ENCODE data around the gene CD2.

Gene CD2

DNA sequence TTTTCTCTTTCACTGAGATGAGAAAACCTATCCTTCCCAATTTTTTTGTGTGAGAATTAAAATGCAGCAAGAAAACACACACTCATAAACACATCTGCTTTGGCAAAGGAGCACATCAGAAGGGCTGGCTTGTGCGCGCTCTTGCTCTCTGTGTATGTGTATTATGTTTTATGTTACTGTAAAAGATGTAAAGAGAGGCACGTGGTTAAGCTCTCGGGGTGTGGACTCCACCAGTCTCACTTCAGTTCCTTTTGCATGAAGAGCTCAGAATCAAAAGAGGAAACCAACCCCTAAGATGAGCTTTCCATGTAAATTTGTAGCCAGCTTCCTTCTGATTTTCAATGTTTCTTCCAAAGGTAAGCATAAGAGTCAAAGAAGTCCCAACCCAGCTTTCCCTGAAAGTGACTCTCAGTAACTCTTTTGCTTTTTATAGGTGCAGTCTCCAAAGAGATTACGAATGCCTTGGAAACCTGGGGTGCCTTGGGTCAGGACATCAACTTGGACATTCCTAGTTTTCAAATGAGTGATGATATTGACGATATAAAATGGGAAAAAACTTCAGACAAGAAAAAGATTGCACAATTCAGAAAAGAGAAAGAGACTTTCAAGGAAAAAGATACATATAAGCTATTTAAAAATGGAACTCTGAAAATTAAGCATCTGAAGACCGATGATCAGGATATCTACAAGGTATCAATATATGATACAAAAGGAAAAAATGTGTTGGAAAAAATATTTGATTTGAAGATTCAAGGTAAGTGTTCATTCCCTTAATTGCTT lies at the start of gene CD2:
Gene CD2 (plus strand): TSS at position 233 of the 780 bp plus-strand sequence. CDS start 63 bp downstream, at position 296.
- DNase-seq = no peak

GRCh38 chr1:116706123-116706522 lies 48.1 kb upstream of the CD2 start:
- no peak for DNase-seq
- no peak for TF ChIP-seq GATA1 (IDR thresholded peaks at IDR 0.05; ENCODE audit: low read depth, low read length)
- TF ChIP-seq POLR2A (IDR thresholded peaks at IDR 0.05; ENCODE audit: low read length) = no peak

More for the DNA sequence above, at the start of gene CD2:
- TF ChIP-seq POLR2A (IDR thresholded peaks at IDR 0.05; ENCODE audit: low read length) (no peak), GATA1 (IDR thresholded peaks at IDR 0.05; ENCODE audit: low read depth, low read length) (no peak)

GRCh38 chr1:116706841-116707240 lies 47.4 kb upstream of the CD2 start:
- TF ChIP-seq POLR2A (IDR thresholded peaks at IDR 0.05; ENCODE audit: low read length) (no peak), GATA1 (IDR thresholded peaks at IDR 0.05; ENCODE audit: low read depth, low read length) (no peak)

GRCh38 chr1:116708255-116708900 lies 45.9 kb upstream of the CD2 start:
- no peak for TF ChIP-seq GATA1 (IDR thresholded peaks at IDR 0.05; ENCODE audit: low read depth, low read length)
- TF ChIP-seq POLR2A (IDR thresholded peaks at IDR 0.05; ENCODE audit: low read length) = no peak
- DNase-seq = no peak

More at GRCh38 chr1:116706841-116707240, 47.4 kb upstream of the CD2 start:
- DNase-seq = no peak

GRCh38 chr1:116709666-116710167 lies 44.5 kb upstream of the CD2 start:
- DNase-seq = no peak
- TF ChIP-seq POLR2A (IDR thresholded peaks at IDR 0.05; ENCODE audit: low read length) = no peak
- TF ChIP-seq GATA1 (IDR thresholded peaks at IDR 0.05; ENCODE audit: low read depth, low read length) = no peak

DNA sequence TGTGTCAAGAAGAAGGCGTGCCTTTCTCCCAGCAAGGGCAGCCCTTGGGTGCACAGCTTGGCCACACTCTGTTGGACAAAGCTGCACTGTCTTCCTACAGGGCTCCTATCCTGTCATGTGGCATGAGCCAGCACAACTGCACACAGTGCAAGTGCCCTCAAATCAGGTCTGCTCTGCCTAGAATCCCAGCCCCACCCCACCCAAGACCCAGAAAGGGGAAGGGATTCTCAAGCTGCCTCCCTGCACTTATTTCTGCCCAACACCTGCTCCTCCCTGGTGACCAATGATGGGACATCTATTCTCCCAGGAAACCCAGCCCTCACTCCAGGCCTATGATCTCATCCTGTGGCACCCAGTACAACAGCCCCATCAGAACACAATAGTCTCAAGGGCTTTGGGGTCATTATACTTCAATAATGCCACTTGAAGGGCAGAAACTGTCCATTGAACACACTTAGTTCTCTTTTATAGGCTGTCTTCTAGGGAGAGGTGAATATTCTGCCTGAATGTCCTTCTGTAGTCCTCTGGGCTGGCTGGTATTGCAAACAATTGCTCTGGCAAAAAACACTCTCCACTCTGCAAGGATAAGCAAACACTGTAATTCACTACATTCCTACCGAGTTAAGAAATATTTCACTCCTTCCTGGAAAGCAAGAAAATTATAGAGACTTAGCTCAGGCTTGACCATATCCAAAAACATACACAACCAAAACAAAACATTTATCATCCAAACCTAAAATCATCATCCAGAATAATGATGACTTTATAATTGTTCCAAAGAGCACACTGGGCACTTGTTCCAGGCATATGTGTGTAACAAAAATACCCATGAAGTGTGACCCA lies 43.6 kb upstream of the CD2 start:
- no peak for DNase-seq
- TF ChIP-seq GATA1 (IDR thresholded peaks at IDR 0.05; ENCODE audit: low read depth, low read length) (no peak), POLR2A (IDR thresholded peaks at IDR 0.05; ENCODE audit: low read length) (no peak)

- TF ChIP-seq GATA1 (IDR thresholded peaks at IDR 0.05; ENCODE audit: low read depth, low read length) (no peak), POLR2A (IDR thresholded peaks at IDR 0.05; ENCODE audit: low read length) (no peak)
- DNase-seq = peak; percentile 45
Measured at GRCh38 chr1:116711263-116711840, 42.9 kb upstream of the CD2 start.

DNA sequence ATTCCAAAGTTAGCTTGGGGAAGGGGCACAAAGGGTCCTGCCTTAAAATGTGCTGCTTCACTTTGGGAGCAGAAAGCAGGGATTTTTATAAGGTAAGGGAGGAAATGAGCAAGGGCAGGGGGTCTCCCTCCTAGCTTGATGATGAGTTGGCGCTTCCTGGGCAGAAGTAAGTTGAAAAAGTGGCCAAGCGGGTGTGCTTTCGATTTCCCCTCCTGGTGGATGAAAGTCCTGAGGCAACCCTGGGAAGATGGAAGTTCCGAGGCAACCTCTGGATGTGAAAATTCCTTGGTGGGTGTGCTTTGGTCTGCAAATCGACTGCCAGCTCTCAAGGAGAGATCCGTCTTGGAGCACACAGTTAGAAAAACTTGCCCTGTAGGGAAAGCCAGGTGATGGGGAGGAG lies 41.7 kb upstream of the CD2 start:
- DNase-seq = no peak
- TF ChIP-seq GATA1 (IDR thresholded peaks at IDR 0.05; ENCODE audit: low read depth, low read length) (no peak), POLR2A (IDR thresholded peaks at IDR 0.05; ENCODE audit: low read length) (no peak)

- DNase-seq = no peak
- no peak for TF ChIP-seq POLR2A (IDR thresholded peaks at IDR 0.05; ENCODE audit: low read length)
- TF ChIP-seq GATA1 (IDR thresholded peaks at IDR 0.05; ENCODE audit: low read depth, low read length) = no peak
Measured at GRCh38 chr1:116713474-116713873, 40.8 kb upstream of the CD2 start.

DNA sequence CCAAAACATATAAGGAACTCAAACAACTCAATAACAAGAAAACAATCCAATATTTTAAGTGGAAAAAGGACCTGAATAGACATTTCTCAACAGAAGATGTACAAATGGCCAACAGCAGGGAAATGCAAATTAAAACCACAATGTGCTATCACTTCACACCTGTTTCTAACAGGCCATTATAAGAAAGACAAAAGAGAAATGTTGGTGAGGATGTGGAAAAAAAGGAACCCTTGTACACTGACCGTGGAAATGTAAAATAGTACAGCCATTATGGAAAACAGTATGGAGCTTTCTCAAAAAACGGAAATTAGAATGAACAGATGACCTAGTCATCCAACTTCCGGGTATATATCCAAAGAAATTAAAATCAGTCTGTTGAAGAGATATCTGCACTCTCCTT lies 37.8 kb upstream of the CD2 start:
- TF ChIP-seq GATA1 (IDR thresholded peaks at IDR 0.05; ENCODE audit: low read depth, low read length) = no peak
- no peak for TF ChIP-seq POLR2A (IDR thresholded peaks at IDR 0.05; ENCODE audit: low read length)
- DNase-seq = no peak

GRCh38 chr1:116717318-116717717 lies 36.9 kb upstream of the CD2 start:
- no peak for DNase-seq

DNA sequence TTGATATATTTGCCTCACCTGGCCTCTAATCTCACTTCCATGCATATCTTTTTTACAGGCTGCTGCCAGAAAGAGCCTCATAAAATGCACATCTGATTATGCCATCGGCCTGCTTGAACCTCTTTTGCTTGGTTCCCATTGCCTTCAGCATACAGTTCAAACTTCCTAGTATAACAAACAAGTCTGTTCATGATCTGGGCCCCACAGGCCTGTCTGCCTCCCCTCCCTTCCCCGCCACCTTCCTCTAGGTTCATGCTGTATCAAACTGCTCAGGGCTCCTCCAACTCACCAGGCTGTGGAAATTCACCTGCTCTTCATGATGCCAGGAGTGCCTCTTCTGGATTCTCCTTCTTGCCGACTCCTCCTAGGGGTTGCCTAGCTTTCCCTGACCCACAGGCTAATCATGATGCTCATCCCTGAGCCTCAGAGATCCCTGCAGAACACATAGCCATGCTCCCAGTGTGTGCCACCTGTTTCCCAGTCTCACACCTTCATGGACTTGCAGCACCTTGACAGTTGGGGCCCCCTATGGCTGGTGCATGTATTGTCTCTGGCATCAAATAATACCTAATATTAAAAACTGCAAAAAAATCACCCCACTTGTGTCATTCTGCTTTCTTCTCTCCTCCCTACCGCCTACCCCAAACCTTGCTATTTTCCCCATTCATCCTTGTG lies 33.7 kb upstream of the CD2 start:
- no peak for TF ChIP-seq POLR2A (IDR thresholded peaks at IDR 0.05; ENCODE audit: low read length)
- TF ChIP-seq GATA1 (IDR thresholded peaks at IDR 0.05; ENCODE audit: low read depth, low read length) = no peak
- DNase-seq = no peak

More at GRCh38 chr1:116717318-116717717, 36.9 kb upstream of the CD2 start:
- TF ChIP-seq GATA1 (IDR thresholded peaks at IDR 0.05; ENCODE audit: low read depth, low read length) (no peak), POLR2A (IDR thresholded peaks at IDR 0.05; ENCODE audit: low read length) (no peak)

GRCh38 chr1:116721039-116721405 lies 33.2 kb upstream of the CD2 start:
- no peak for TF ChIP-seq GATA1 (IDR thresholded peaks at IDR 0.05; ENCODE audit: low read depth, low read length)
- no peak for TF ChIP-seq POLR2A (IDR thresholded peaks at IDR 0.05; ENCODE audit: low read length)
- DNase-seq = no peak

Data from erythroblast (primary cell).